Progenitor cell of endocrine pancreas (in vitro differentiated cells): Measurements from ENCODE around the gene LIG1. TPM values are rescaled to one million over a fixed set of nuclear protein-coding genes. Genes with fewer than 3 reads are reported as not detected.
"Not testable (repeated sequence)": the region's sequence is repeated elsewhere in the genome, so short reads cannot be mapped to it uniquely, and the experiment has no call there.

Experiments used
- DNase-seq: peaks from one replicate; pipeline ENCODE4 v3.0.0; 2021; ENCODE audit warnings: low spot score; ENCODE audit not compliant: unreplicated experiment
- H3K27ac Mint-ChIP-seq: 2 replicates; pipeline ENCODE4 v1.8.0; 2021; ENCODE audit warnings: mild to moderate bottlenecking, moderate library complexity, mixed read lengths
- H3K27me3 Mint-ChIP-seq: 2 replicates; pipeline ENCODE4 v1.8.0; 2021; ENCODE audit warnings: mixed read lengths
- H3K36me3 Mint-ChIP-seq: 2 replicates; pipeline ENCODE4 v1.8.0; 2022; ENCODE audit warnings: mixed read lengths; ENCODE audit not compliant: insufficient read depth
- H3K4me1 Mint-ChIP-seq: 2 replicates; pipeline ENCODE4 v1.8.0; 2021; ENCODE audit warnings: low read depth, mixed read lengths
- H3K4me3 Mint-ChIP-seq: 2 replicates; pipeline ENCODE4 v1.8.0; 2021; ENCODE audit warnings: low read depth, mild to moderate bottlenecking, moderate library complexity, mixed read lengths
- H3K9me3 Mint-ChIP-seq: 2 replicates; pipeline ENCODE4 v1.8.0; 2021; ENCODE audit warnings: low read depth, mixed read lengths
- total RNA-seq: library from RNA; stranded (reverse); gene quantifications from 2 replicates; pipeline ENCODE4 v1.2.1, GENCODE V29; 2021
- TF ChIP-seq, protein P1 (sequence below): fragments of 200-600 bp; sonication (generic); IDR thresholded peaks from one replicate; pipeline ENCODE4 v1.5.0; 2021; ENCODE audit warnings: antibody characterized with exemption, mild to moderate bottlenecking; ENCODE audit not compliant: unreplicated experiment

Gene LIG1
- total RNA-seq, 1 donor from 2014 or later = 90.4 TPM

GRCh38 chr19:48094129-48094854 lies 75.9 kb downstream of the LIG1 start:
- TF ChIP-seq, protein P1, sequence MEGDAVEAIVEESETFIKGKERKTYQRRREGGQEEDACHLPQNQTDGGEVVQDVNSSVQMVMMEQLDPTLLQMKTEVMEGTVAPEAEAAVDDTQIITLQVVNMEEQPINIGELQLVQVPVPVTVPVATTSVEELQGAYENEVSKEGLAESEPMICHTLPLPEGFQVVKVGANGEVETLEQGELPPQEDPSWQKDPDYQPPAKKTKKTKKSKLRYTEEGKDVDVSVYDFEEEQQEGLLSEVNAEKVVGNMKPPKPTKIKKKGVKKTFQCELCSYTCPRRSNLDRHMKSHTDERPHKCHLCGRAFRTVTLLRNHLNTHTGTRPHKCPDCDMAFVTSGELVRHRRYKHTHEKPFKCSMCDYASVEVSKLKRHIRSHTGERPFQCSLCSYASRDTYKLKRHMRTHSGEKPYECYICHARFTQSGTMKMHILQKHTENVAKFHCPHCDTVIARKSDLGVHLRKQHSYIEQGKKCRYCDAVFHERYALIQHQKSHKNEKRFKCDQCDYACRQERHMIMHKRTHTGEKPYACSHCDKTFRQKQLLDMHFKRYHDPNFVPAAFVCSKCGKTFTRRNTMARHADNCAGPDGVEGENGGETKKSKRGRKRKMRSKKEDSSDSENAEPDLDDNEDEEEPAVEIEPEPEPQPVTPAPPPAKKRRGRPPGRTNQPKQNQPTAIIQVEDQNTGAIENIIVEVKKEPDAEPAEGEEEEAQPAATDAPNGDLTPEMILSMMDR = no peak
- Mint-ChIP-seq H3K4me1 (no peaks in the 10 kb centered on the region), H3K27me3 (peaks cover 24% of the 10 kb centered on the region), H3K36me3 (no peaks in the 10 kb centered on the region), H3K4me3 (no peak overlapping the region), H3K27ac (no peak overlapping the region), H3K9me3 (peaks cover 2% of the 10 kb centered on the region)
- no peak for DNase-seq

- not testable (repeated sequence) for H3K36me3 Mint-ChIP-seq, H3K4me1 Mint-ChIP-seq, H3K4me3 Mint-ChIP-seq, H3K9me3 Mint-ChIP-seq, DNase-seq
- H3K27ac Mint-ChIP-seq = peak overlapping the region; percentile 9
- peaks cover 23% of the 10 kb centered on the region for H3K27me3 Mint-ChIP-seq
Measured at GRCh38 chr19:48091111-48091718, 78.9 kb downstream of the LIG1 start.

DNA sequence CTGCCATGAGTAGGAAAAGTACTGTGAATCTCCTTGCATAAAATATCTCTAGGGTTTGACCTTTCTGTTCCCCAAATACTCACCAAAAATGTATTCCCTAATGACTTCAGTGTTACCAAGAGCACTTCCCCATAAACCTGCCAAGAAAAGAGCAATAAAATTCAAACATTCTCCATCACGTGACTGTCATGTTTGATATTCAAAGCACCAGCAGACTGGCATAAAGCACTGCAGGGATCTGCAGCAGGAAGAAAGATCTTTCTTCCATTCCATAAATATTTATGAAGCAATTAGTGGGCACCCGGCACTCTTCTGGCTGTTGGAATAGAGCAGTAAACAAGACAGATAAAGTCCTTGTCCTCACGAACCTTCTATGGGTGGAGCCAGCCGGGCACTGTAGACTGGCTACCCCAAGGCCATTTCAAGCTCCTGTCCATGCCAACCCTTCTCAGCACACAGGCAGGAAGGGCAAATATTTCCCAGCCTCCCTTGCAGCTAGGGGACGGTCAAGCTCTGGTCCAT lies 79.8 kb downstream of the LIG1 start:
- H3K36me3 Mint-ChIP-seq = no peaks in the 10 kb centered on the region
- DNase-seq = no peak
- H3K9me3 Mint-ChIP-seq = peaks cover 2% of the 10 kb centered on the region
- H3K27me3 Mint-ChIP-seq = peaks cover 18% of the 10 kb centered on the region
- H3K4me1 Mint-ChIP-seq = no peaks in the 10 kb centered on the region
- TF ChIP-seq, protein P1 = no peak
- no peak overlapping the region for H3K4me3 Mint-ChIP-seq
- H3K27ac Mint-ChIP-seq = no peak overlapping the region

GRCh38 chr19:48088991-48089390 lies 81.2 kb downstream of the LIG1 start:
- H3K9me3 Mint-ChIP-seq, DNase-seq, H3K4me1 Mint-ChIP-seq, H3K4me3 Mint-ChIP-seq, H3K36me3 Mint-ChIP-seq, H3K27ac Mint-ChIP-seq: not testable (repeated sequence)
- H3K27me3 Mint-ChIP-seq = peaks cover 13% of the 10 kb centered on the region

GRCh38 chr19:48085904-48086864 lies 84.0 kb downstream of the LIG1 start:
- peaks cover 2% of the 10 kb centered on the region for H3K9me3 Mint-ChIP-seq

More at GRCh38 chr19:48085904-48086864, 84.0 kb downstream of the LIG1 start:
- TF ChIP-seq, protein P1 = peak; percentile 13
- no peak overlapping the region for H3K4me3 Mint-ChIP-seq
- no peak overlapping the region for H3K27ac Mint-ChIP-seq
- no peak for DNase-seq
- no peaks in the 10 kb centered on the region for H3K4me1 Mint-ChIP-seq
- H3K36me3 Mint-ChIP-seq = no peaks in the 10 kb centered on the region
- H3K27me3 Mint-ChIP-seq = peaks cover 6% of the 10 kb centered on the region
